Choroid plexus epithelial cell (primary cell): ENCODE results near the gene SPATA32.

Experiments used
- DNase-seq: peaks from one replicate; pipeline ENCODE4 v3.0.0-alpha.2; 2010; ENCODE audit warnings: low read depth
- H3K4me3 ChIP-seq: 2 replicates; pipeline ENCODE4 v1.5.1; 2011; ENCODE audit warnings: low read depth, mild to moderate bottlenecking, control low read depth, low read length, moderate library complexity
- CTCF ChIP-seq: conservative IDR thresholded peaks from 2 replicates; pipeline ENCODE4 v1.5.1; 2011; ENCODE audit warnings: low read depth, mild to moderate bottlenecking, control low read depth, inconsistent platforms, low read length, moderate library complexity

The SPATA32 gene

GRCh38 chr17:45237686-45238085 lies 24.2 kb downstream of the SPATA32 start:
- DNase-seq = no peak
- no peak overlapping the region for H3K4me3 ChIP-seq
- no peak for TF ChIP-seq CTCF

GRCh38 chr17:45236282-45236606 lies 25.6 kb downstream of the SPATA32 start:
- no peak overlapping the region for H3K4me3 ChIP-seq
- no peak for TF ChIP-seq CTCF

GRCh38 chr17:45235416-45236281 lies 26.2 kb downstream of the SPATA32 start:
- peak; percentile 88 for DNase-seq
- peak; percentile 88 for TF ChIP-seq CTCF
- no peak overlapping the region for H3K4me3 ChIP-seq

More at GRCh38 chr17:45236282-45236606, 25.6 kb downstream of the SPATA32 start:
- DNase-seq = no peak

GRCh38 chr17:45234641-45235415 lies 27.1 kb downstream of the SPATA32 start:
- no peak for DNase-seq
- no peak overlapping the region for H3K4me3 ChIP-seq
- peak; percentile 51 for TF ChIP-seq CTCF

GRCh38 chr17:45233423-45233924 lies 28.4 kb downstream of the SPATA32 start:
- no peak overlapping the region for H3K4me3 ChIP-seq
- DNase-seq = no peak
- no peak for TF ChIP-seq CTCF

- H3K4me3 ChIP-seq = no peak overlapping the region
- DNase-seq = no peak
- TF ChIP-seq CTCF = no peak
Observed at GRCh38 chr17:45232514-45233422, 29.1 kb downstream of the SPATA32 start.
